ENCODE results near the gene HHIPL2. TPM values are rescaled to one million over a fixed set of nuclear protein-coding genes. Genes with fewer than 3 reads are reported as not detected.

The HHIPL2 gene
- total and polyA plus RNA-seq, 2 experiments from 2014 or later: 0.52 TPM; not detected in 1

DNA sequence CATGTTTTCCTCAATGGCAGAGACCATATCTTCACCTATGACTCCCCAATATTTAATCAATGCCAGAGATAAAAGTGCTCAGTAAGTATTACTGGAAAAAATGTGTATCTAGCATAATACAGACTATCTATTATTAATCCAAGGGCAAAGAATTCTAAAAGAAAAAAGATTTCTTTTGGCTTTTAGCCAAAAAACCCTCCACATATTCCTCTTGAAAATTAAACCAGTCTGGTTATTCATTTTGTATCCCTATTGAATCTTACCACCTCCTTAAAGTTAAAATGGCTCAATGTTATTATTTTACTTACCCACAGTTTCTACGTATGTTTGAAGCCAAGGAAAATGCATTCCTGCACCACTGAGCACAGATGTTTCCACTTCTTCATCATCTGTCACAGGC is 40.2 kb upstream of the HHIPL2 start (continued):
- TF ChIP-seq, protein P1, sequence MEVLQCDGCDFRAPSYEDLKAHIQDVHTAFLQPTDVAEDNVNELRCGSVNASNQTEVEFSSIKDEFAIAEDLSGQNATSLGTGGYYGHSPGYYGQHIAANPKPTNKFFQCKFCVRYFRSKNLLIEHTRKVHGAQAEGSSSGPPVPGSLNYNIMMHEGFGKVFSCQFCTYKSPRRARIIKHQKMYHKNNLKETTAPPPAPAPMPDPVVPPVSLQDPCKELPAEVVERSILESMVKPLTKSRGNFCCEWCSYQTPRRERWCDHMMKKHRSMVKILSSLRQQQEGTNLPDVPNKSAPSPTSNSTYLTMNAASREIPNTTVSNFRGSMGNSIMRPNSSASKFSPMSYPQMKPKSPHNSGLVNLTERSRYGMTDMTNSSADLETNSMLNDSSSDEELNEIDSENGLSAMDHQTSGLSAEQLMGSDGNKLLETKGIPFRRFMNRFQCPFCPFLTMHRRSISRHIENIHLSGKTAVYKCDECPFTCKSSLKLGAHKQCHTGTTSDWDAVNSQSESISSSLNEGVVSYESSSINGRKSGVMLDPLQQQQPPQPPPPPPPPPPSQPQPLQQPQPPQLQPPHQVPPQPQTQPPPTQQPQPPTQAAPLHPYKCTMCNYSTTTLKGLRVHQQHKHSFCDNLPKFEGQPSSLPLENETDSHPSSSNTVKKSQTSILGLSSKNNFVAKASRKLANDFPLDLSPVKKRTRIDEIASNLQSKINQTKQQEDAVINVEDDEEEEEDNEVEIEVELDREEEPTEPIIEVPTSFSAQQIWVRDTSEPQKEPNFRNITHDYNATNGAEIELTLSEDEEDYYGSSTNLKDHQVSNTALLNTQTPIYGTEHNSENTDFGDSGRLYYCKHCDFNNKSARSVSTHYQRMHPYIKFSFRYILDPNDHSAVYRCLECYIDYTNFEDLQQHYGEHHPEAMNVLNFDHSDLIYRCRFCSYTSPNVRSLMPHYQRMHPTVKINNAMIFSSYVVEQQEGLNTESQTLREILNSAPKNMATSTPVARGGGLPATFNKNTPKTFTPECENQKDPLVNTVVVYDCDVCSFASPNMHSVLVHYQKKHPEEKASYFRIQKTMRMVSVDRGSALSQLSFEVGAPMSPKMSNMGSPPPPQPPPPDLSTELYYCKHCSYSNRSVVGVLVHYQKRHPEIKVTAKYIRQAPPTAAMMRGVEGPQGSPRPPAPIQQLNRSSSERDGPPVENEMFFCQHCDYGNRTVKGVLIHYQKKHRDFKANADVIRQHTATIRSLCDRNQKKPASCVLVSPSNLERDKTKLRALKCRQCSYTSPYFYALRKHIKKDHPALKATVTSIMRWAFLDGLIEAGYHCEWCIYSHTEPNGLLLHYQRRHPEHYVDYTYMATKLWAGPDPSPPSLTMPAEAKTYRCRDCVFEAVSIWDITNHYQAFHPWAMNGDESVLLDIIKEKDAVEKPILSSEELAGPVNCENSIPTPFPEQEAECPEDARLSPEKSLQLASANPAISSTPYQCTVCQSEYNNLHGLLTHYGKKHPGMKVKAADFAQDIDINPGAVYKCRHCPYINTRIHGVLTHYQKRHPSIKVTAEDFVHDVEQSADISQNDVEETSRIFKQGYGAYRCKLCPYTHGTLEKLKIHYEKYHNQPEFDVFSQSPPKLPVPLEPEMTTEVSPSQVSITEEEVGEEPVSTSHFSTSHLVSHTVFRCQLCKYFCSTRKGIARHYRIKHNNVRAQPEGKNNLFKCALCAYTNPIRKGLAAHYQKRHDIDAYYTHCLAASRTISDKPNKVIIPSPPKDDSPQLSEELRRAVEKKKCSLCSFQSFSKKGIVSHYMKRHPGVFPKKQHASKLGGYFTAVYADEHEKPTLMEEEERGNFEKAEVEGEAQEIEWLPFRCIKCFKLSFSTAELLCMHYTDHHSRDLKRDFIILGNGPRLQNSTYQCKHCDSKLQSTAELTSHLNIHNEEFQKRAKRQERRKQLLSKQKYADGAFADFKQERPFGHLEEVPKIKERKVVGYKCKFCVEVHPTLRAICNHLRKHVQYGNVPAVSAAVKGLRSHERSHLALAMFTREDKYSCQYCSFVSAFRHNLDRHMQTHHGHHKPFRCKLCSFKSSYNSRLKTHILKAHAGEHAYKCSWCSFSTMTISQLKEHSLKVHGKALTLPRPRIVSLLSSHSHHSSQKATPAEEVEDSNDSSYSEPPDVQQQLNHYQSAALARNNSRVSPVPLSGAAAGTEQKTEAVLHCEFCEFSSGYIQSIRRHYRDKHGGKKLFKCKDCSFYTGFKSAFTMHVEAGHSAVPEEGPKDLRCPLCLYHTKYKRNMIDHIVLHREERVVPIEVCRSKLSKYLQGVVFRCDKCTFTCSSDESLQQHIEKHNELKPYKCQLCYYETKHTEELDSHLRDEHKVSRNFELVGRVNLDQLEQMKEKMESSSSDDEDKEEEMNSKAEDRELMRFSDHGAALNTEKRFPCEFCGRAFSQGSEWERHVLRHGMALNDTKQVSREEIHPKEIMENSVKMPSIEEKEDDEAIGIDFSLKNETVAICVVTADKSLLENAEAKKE (CRISPR knock-in tag; IDR thresholded peaks at IDR 0.05): no peak
- TF ChIP-seq, protein P2, sequence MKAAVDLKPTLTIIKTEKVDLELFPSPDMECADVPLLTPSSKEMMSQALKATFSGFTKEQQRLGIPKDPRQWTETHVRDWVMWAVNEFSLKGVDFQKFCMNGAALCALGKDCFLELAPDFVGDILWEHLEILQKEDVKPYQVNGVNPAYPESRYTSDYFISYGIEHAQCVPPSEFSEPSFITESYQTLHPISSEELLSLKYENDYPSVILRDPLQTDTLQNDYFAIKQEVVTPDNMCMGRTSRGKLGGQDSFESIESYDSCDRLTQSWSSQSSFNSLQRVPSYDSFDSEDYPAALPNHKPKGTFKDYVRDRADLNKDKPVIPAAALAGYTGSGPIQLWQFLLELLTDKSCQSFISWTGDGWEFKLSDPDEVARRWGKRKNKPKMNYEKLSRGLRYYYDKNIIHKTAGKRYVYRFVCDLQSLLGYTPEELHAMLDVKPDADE (IDR thresholded peaks at IDR 0.05): no peak
- no peak for TF ChIP-seq EZH2 (IDR thresholded peaks at IDR 0.05; ENCODE audit: low read depth, unreplicated experiment)

DNA sequence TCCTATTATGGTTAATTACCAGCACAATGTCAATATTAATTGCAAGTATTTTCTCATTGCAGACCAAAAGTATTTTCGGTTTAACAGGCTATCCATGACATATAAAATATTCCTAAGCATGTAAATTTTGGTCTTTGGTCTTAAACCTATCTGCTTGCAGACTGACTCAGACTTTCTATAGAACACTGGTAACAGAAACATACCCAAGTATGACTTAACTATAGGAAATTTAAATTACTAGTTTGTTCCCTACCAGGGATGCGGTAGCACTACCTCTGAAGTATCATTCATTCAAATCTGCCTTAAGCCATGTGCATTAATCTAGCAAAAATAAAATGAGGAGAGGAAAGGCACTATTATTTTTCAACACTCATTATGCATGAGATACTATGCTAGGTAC is 38.9 kb upstream of the HHIPL2 start:
- Histone ChIP-seq H3K36me3 (ENCODE audit: insufficient read depth) (peaks cover 30% of the 10 kb centered on the region), H3K27me3 (ENCODE audit: insufficient read depth) (no peaks in the 10 kb centered on the region), H3K4me1 (ENCODE audit: insufficient read depth) (peaks cover 12% of the 10 kb centered on the region; the same call in 1 of the 2 replicates), H3K27ac (ENCODE audit: low read depth) (no peak overlapping the region), H2AFZ (no peak overlapping the region), H3K4me2 (no peak overlapping the region), H3K9me2 (ENCODE audit: insufficient read depth) (no peaks in the 10 kb centered on the region), H3F3A (replicated peaks; ENCODE audit: low read depth) (no peaks in the 10 kb centered on the region), H4K20me1 (replicated peaks; ENCODE audit: insufficient read depth) (peaks cover 18% of the 10 kb centered on the region), H3K4me3 (no peak overlapping the region), H3K79me2 (replicated peaks; ENCODE audit: insufficient read depth) (peaks cover 59% of the 10 kb centered on the region)
- ATAC-seq (no peak), DNase-seq (ENCODE audit: low spot score) (no peak)
- Mint-ChIP-seq H3K4me1 (peaks cover 9% of the 10 kb centered on the region; the same call in 2 of the 3 replicates), H3K4me3 (no peak overlapping the region), H3K27me3 (ENCODE audit: insufficient read depth, low read depth, poor library complexity) (peaks cover 6% of the 10 kb centered on the region), H3K27ac (no peak overlapping the region), H3K36me3 (ENCODE audit: low read depth) (peaks cover 42% of the 10 kb centered on the region), H3K9me3 (no peaks in the 10 kb centered on the region)
- TF ChIP-seq NANOG (IDR thresholded peaks at IDR 0.05; ENCODE audit: borderline replicate concordance): no peak
- TF ChIP-seq, protein P3, sequence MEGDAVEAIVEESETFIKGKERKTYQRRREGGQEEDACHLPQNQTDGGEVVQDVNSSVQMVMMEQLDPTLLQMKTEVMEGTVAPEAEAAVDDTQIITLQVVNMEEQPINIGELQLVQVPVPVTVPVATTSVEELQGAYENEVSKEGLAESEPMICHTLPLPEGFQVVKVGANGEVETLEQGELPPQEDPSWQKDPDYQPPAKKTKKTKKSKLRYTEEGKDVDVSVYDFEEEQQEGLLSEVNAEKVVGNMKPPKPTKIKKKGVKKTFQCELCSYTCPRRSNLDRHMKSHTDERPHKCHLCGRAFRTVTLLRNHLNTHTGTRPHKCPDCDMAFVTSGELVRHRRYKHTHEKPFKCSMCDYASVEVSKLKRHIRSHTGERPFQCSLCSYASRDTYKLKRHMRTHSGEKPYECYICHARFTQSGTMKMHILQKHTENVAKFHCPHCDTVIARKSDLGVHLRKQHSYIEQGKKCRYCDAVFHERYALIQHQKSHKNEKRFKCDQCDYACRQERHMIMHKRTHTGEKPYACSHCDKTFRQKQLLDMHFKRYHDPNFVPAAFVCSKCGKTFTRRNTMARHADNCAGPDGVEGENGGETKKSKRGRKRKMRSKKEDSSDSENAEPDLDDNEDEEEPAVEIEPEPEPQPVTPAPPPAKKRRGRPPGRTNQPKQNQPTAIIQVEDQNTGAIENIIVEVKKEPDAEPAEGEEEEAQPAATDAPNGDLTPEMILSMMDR (conservative IDR thresholded peaks at IDR 0.05; ENCODE audit: low read depth in 2 of 2): no peak
- TF ChIP-seq EZH2 (IDR thresholded peaks at IDR 0.05; ENCODE audit: low read depth, unreplicated experiment): no peak
- no peak for TF ChIP-seq ZNF331 (CRISPR knock-in tag; IDR thresholded peaks at IDR 0.05; ENCODE audit: low read depth)
- TF ChIP-seq JUNB (IDR thresholded peaks at IDR 0.05; ENCODE audit: unreplicated experiment): no peak
- TF ChIP-seq, protein P2 (IDR thresholded peaks at IDR 0.05): no peak
- no peak for TF ChIP-seq EZH2phosphoT487 (IDR thresholded peaks at IDR 0.05; ENCODE audit: unreplicated experiment)
- no peak for TF ChIP-seq POLR2AphosphoS5 (IDR thresholded peaks at IDR 0.05; ENCODE audit: low read depth)
- no peak for TF ChIP-seq STAT1 (IDR thresholded peaks at IDR 0.05; ENCODE audit: unreplicated experiment)
- TF ChIP-seq, protein P4, sequence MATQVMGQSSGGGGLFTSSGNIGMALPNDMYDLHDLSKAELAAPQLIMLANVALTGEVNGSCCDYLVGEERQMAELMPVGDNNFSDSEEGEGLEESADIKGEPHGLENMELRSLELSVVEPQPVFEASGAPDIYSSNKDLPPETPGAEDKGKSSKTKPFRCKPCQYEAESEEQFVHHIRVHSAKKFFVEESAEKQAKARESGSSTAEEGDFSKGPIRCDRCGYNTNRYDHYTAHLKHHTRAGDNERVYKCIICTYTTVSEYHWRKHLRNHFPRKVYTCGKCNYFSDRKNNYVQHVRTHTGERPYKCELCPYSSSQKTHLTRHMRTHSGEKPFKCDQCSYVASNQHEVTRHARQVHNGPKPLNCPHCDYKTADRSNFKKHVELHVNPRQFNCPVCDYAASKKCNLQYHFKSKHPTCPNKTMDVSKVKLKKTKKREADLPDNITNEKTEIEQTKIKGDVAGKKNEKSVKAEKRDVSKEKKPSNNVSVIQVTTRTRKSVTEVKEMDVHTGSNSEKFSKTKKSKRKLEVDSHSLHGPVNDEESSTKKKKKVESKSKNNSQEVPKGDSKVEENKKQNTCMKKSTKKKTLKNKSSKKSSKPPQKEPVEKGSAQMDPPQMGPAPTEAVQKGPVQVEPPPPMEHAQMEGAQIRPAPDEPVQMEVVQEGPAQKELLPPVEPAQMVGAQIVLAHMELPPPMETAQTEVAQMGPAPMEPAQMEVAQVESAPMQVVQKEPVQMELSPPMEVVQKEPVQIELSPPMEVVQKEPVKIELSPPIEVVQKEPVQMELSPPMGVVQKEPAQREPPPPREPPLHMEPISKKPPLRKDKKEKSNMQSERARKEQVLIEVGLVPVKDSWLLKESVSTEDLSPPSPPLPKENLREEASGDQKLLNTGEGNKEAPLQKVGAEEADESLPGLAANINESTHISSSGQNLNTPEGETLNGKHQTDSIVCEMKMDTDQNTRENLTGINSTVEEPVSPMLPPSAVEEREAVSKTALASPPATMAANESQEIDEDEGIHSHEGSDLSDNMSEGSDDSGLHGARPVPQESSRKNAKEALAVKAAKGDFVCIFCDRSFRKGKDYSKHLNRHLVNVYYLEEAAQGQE (IDR thresholded peaks at IDR 0.05; ENCODE audit: unreplicated experiment): no peak
